BE2C (cell line): ENCODE results near the gene C16orf87.

Source experiments
- DNase-seq: peaks from one replicate; pipeline ENCODE4 v3.0.0-alpha.2; 2020
- H3K27me3 ChIP-seq: fragments of 250-450 bp; sonication (Bioruptor Pico); 2 replicates; pipeline ENCODE4 v1.5.1; 2020; ENCODE audit warnings: mild to moderate bottlenecking
- H3K36me3 ChIP-seq: fragments of 250-450 bp; sonication (Bioruptor Pico); 2 replicates; pipeline ENCODE4 v1.5.1; 2020; ENCODE audit warnings: mild to moderate bottlenecking
- H3K4me1 ChIP-seq: fragments of 250-450 bp; sonication (Bioruptor Pico); 2 replicates; pipeline ENCODE4 v1.5.1; 2020
- H3K4me3 ChIP-seq: 2 replicates; pipeline ENCODE4 v1.5.1; 2011; ENCODE audit warnings: low read depth, low read length
- H3K9me3 ChIP-seq: fragments of 250-450 bp; sonication (Bioruptor Pico); 2 replicates; pipeline ENCODE4 v1.5.1; 2020
- TF ChIP-seq, protein P1 (sequence below): IDR thresholded peaks from 2 replicates; pipeline ENCODE4 v1.5.1; 2012; ENCODE audit warnings: mild to moderate bottlenecking, low read depth, low read length

The C16orf87 gene

DNA sequence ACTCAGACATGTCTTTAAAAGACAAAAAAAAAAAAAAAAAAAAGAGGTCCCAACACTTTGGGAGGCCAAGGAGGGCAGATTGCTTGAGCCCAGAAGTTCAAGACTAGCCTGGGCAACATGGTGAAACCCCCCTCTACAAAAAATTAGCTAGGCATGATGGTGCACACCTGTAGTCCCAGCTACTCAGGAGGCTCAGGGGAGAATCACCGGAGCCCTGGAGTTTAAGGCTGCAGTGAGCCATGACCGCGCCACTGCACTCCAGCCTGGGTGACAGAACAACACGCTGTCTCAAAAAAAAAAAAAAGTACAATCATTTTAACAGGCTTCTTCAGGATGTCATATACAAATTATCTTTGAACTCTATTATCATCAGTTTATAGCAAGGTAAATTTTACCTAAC is 22.0 kb downstream of the C16orf87 start:
- Histone ChIP-seq H3K9me3 (no peaks in the 10 kb centered on the region), H3K4me3 (no peak overlapping the region), H3K27me3 (no peaks in the 10 kb centered on the region), H3K4me1 (no peaks in the 10 kb centered on the region; the same call in 1 of the 2 replicates), H3K36me3 (peaks cover 1% of the 10 kb centered on the region; the same call in 1 of the 2 replicates)
- TF ChIP-seq, protein P1, sequence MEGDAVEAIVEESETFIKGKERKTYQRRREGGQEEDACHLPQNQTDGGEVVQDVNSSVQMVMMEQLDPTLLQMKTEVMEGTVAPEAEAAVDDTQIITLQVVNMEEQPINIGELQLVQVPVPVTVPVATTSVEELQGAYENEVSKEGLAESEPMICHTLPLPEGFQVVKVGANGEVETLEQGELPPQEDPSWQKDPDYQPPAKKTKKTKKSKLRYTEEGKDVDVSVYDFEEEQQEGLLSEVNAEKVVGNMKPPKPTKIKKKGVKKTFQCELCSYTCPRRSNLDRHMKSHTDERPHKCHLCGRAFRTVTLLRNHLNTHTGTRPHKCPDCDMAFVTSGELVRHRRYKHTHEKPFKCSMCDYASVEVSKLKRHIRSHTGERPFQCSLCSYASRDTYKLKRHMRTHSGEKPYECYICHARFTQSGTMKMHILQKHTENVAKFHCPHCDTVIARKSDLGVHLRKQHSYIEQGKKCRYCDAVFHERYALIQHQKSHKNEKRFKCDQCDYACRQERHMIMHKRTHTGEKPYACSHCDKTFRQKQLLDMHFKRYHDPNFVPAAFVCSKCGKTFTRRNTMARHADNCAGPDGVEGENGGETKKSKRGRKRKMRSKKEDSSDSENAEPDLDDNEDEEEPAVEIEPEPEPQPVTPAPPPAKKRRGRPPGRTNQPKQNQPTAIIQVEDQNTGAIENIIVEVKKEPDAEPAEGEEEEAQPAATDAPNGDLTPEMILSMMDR, result no peak
- DNase-seq, result no peak

- Histone ChIP-seq H3K27me3 (no peaks in the 10 kb centered on the region), H3K36me3 (peaks cover 2% of the 10 kb centered on the region; the same call in 1 of the 2 replicates), H3K4me1 (no peaks in the 10 kb centered on the region; the same call in 1 of the 2 replicates), H3K4me3 (no peak overlapping the region), H3K9me3 (no peaks in the 10 kb centered on the region)
- TF ChIP-seq, protein P1, result no peak
- no peak for DNase-seq
Observed at GRCh38 chr16:46807336-46807735, 23.6 kb downstream of the C16orf87 start.

GRCh38 chr16:46803373-46803772 is 27.6 kb downstream of the C16orf87 start:
- no peaks in the 10 kb centered on the region for H3K27me3 ChIP-seq
- TF ChIP-seq, protein P1, result no peak
- H3K9me3 ChIP-seq, result no peaks in the 10 kb centered on the region
- H3K4me3 ChIP-seq, result no peak overlapping the region
- peaks cover 2% of the 10 kb centered on the region; the same call in 1 of the 2 replicates for H3K36me3 ChIP-seq
- no peak for DNase-seq
- no peaks in the 10 kb centered on the region; the same call in 1 of the 2 replicates for H3K4me1 ChIP-seq

DNA sequence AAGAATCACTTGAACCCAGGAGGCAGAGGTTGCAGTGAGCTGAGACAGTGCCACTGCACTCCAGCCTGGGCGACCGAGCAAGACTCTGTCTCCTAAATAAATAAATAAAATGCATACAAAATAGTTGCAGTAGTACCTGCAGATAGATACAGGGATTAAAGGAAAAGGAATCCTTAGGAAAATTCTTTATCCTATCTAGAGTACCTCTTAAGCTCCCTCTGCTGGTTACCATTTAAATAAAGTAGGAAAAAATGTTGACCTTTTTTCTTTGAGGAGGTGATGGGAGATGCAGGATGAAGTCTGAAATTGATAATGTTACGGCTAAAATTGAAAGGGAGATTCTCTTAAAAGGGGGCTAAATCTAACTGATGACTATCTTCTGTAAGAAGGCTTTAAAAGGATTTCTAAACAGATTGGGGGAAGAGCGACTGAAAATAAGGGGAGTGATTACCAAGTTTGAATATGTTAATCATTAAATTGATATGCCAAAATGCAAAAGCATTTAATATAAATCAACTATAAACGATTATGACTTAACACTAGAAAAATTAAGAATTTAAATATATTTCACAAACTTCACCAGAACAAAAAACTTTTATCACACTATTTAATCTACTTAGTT is 29.4 kb downstream of the C16orf87 start:
- no peaks in the 10 kb centered on the region for H3K27me3 ChIP-seq
- H3K9me3 ChIP-seq, result no peaks in the 10 kb centered on the region
- H3K4me3 ChIP-seq, result no peak overlapping the region
- no peak for DNase-seq
- TF ChIP-seq, protein P1, result peak; percentile 49
- no peaks in the 10 kb centered on the region for H3K4me1 ChIP-seq
- peaks cover 2% of the 10 kb centered on the region; the same call in 1 of the 2 replicates for H3K36me3 ChIP-seq

- no peak overlapping the region for H3K4me3 ChIP-seq
- DNase-seq, result no peak
- no peaks in the 10 kb centered on the region for H3K27me3 ChIP-seq
- H3K9me3 ChIP-seq, result no peaks in the 10 kb centered on the region
- H3K36me3 ChIP-seq, result peaks cover 2% of the 10 kb centered on the region; the same call in 1 of the 2 replicates
- TF ChIP-seq, protein P1, result no peak
- H3K4me1 ChIP-seq, result no peaks in the 10 kb centered on the region
Observed at GRCh38 chr16:46800494-46800893, 30.5 kb downstream of the C16orf87 start.

- H3K4me1 ChIP-seq, result no peaks in the 10 kb centered on the region
- no peaks in the 10 kb centered on the region for H3K9me3 ChIP-seq
- TF ChIP-seq, protein P1, result no peak
- H3K36me3 ChIP-seq, result no peaks in the 10 kb centered on the region
- no peaks in the 10 kb centered on the region for H3K27me3 ChIP-seq
- no peak overlapping the region for H3K4me3 ChIP-seq
- no peak for DNase-seq
Observed at GRCh38 chr16:46797501-46797900, 33.5 kb downstream of the C16orf87 start.
